ENCODE measurements around the gene ADI1. TPM values are rescaled to one million over a fixed set of nuclear protein-coding genes. Genes with fewer than 3 reads are reported as not detected.

Gene ADI1
- total and polyA plus RNA-seq, 2 of the 4 experiments (the other 2 are of a cell fraction) = 43.2 to 46.0 TPM

DNA sequence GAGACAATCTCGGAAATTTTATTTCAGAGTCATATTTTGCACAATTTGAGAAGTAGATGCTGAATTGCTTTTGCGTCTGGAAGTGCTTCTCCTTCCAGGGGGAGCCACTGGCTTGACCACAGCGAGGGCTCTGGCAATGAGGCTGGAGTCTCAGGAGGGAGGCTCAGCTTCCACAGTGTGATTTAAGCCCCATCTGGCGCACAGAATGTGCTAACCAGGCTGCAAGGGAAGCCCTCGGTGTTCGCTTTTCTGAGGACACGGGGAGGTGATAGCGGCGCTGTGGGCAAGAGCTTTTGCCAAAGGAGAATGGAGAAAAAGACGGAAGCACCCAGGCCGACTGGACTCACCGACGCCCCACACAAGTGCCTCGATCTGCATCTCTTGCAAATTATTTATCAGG, 52.4 kb downstream of the ADI1 start:
- ATAC-seq (ENCODE audit: low read depth) (no peak), DNase-seq (no peak)
- in situ Hi-C loops (cut with MboI; ENCODE audit: low sequenced_read_pairs) (no loop called here), dilution Hi-C loops (cut with HindIII; ENCODE audit: low sequenced_read_pairs, unreplicated experiment) (no loop called here), intact Hi-C loops (cut with micrococcal nuclease) (loop anchor here (5.0 kb wide), 1 partner anchor 185 kb away; no protein-coding TSS in a partner anchor)
- H4K91ac ChIP-seq (ENCODE audit: insufficient read depth, low read depth, low read length) = no peak overlapping the region
- no peaks in the 10 kb centered on the region for H3K9me3 ChIP-seq (ENCODE audit: control insufficient read depth, insufficient read depth, low read length)
- POLR2A ChIA-PET (ENCODE audit: unreplicated experiment) = no interaction called here
- no peak overlapping the region for H3K4me2 ChIP-seq (ENCODE audit: low read depth, low read length)
- H3K18ac ChIP-seq (ENCODE audit: low read depth, low read length) = no peak overlapping the region
- H3K9ac ChIP-seq (ENCODE audit: low read depth, low read length) = no peak overlapping the region
- no peak overlapping the region for H4K5ac ChIP-seq (ENCODE audit: low read depth, low read length)
- H4K20me1 ChIP-seq (ENCODE audit: insufficient read depth, low read length) = no peaks in the 10 kb centered on the region
- TF ChIP-seq RFX5 (IDR thresholded peaks at IDR 0.05; ENCODE audit: low read depth, low read length) = no peak
- no peak for TF ChIP-seq CHD1 (IDR thresholded peaks at IDR 0.05; ENCODE audit: low read depth, low read length)
- peaks cover 28% of the 10 kb centered on the region for H3K4me1 ChIP-seq (ENCODE audit: control insufficient read depth, insufficient read depth, low read length)
- 94% methylated on average over 6 of the region's 14 CpGs; no CpG with 5 or more reads in 1 of the 2 experiments for WGBS, 2 experiments (ENCODE audit: extremely low coverage in 2 of 2, insufficient read length in 1 of 2)
- H2AK5ac ChIP-seq (ENCODE audit: low read depth, low read length) = no peak overlapping the region
- H2BK120ac ChIP-seq (ENCODE audit: low read depth, low read length) = peak overlapping the region; percentile 95; the same call in 1 of the 2 replicates
- no peak overlapping the region; the same call in 2 of the 3 replicates for H2BK15ac ChIP-seq (ENCODE audit: low read depth, low read length)
- no peak overlapping the region; a peak in 2 of 4 replicates for H4K8ac ChIP-seq (ENCODE audit: low read depth in 2 of 2, low read length in 2 of 2)
- peaks cover 27% of the 10 kb centered on the region for H3K9me1 ChIP-seq (ENCODE audit: insufficient read depth, low read length)
- H3K4me3 ChIP-seq (ENCODE audit: insufficient read depth, low read depth, low read length) = no peak overlapping the region
- H2AFZ ChIP-seq (replicated peaks; ENCODE audit: low read length, poor library complexity) = no peak overlapping the region
- no TSS peak for BruUV-seq (replicated peaks)
- H3K36me3 ChIP-seq (ENCODE audit: control insufficient read depth, insufficient read depth, low read length) = peaks cover 33% of the 10 kb centered on the region
- H3K79me1 ChIP-seq (ENCODE audit: low read depth in 1 of 2, low read length in 2 of 2) = peaks cover 5 to 50% of the 10 kb centered on the region in 2 experiments; a peak in 3 of 4 replicates
- H3K56ac ChIP-seq (ENCODE audit: extremely low read depth, insufficient read depth, low read length) = no peak overlapping the region
- CTCF ChIA-PET = interaction anchor here (0.6 kb wide), 1 partner anchor 22 kb away, joined by 8 read pairs; no protein-coding TSS in a partner anchor
- no peak overlapping the region for H3K27ac ChIP-seq (ENCODE audit: insufficient read depth, low read length)
- no peak overlapping the region for H3K14ac ChIP-seq (replicated peaks; ENCODE audit: low read depth, low read length)
- no peak overlapping the region for H2AK9ac ChIP-seq (replicated peaks; ENCODE audit: low read depth, low read length, poor library complexity)
- peak overlapping the region; percentile 10; the same call in 1 of the 2 replicates for H2BK20ac ChIP-seq (ENCODE audit: low read depth, low read length)
- H2BK5ac ChIP-seq (ENCODE audit: low read depth, low read length, poor library complexity, severe bottlenecking) = no peak overlapping the region
- H3K4ac ChIP-seq (ENCODE audit: low read depth, low read length) = peak overlapping the region; percentile 96
- no peaks in the 10 kb centered on the region for H3K27me3 ChIP-seq (ENCODE audit: control insufficient read depth, insufficient read depth, low read length)
- H3K23ac ChIP-seq (ENCODE audit: low read depth, low read length) = no peak overlapping the region

Measured in IMR-90 (cell line).